Caco-2 (cell line): ENCODE results near the gene FCRLA. TPM values are rescaled to one million over a fixed set of nuclear protein-coding genes. Genes with fewer than 3 reads are reported as not detected.

ENCODE experiments used
- BruUV-seq: library from RNA; stranded (reverse); fragments of 400-500 nt; replicated peaks from 2 replicates; lab custom pipeline; 2021; lab: Mats Ljungman, UMichigan
- CTCF ChIA-PET: fragments of 300-600 bp; sonication (Branson Sonifier 250); formaldehyde crosslinking; loops from one replicate; lab custom pipeline; 2022; ENCODE audit warnings: antibody characterized with exemption; lab: Charles Lee
- POLR2A ChIA-PET: fragments of 300-600 bp; sonication (Branson Sonifier 250); formaldehyde crosslinking; loops from one replicate; lab custom pipeline; 2022; ENCODE audit warnings: antibody characterized with exemption; lab: Charles Lee
- DNase-seq, 2 experiments: peaks; one replicate each; pipeline versions ENCODE4 v3.0.0 to v3.0.0-alpha.2; 2020 to 2022
- H3K27me3 ChIP-seq: replicated peaks from 2 replicates; pipeline ENCODE4 v1.6.0; 2011; ENCODE audit warnings: low read length; ENCODE audit not compliant: control insufficient read depth, insufficient read depth
- H3K36me3 ChIP-seq: 2 replicates; pipeline ENCODE4 v1.5.1; 2011; ENCODE audit warnings: low read length; ENCODE audit not compliant: control insufficient read depth, insufficient read depth
- H3K4me1 ChIP-seq: fragments of 250-450 bp; sonication (Bioruptor Pico); 2 replicates; pipeline ENCODE4 v1.5.1; 2020; ENCODE audit warnings: mild to moderate bottlenecking
- H3K4me3 ChIP-seq: 2 replicates; pipeline ENCODE4 v1.5.1; 2011; ENCODE audit warnings: low read depth, mild to moderate bottlenecking, control low read depth, low read length
- H3K9me3 ChIP-seq: fragments of 250-450 bp; sonication (Bioruptor Pico); 2 replicates; pipeline ENCODE4 v1.5.1; 2020; ENCODE audit warnings: mild to moderate bottlenecking, moderate library complexity
- H3K27ac Mint-ChIP-seq: one replicate; pipeline ENCODE4 v1.8.0; 2022; ENCODE audit warnings: mixed read lengths; ENCODE audit not compliant: unreplicated experiment
- H3K27me3 Mint-ChIP-seq: one replicate; pipeline ENCODE4 v1.8.0; 2022; ENCODE audit warnings: mixed read lengths; ENCODE audit not compliant: insufficient read depth, unreplicated experiment
- H3K36me3 Mint-ChIP-seq: one replicate; pipeline ENCODE4 v1.8.0; 2022; ENCODE audit warnings: mild to moderate bottlenecking, mixed read lengths; ENCODE audit not compliant: insufficient read depth, unreplicated experiment
- H3K4me1 Mint-ChIP-seq: one replicate; pipeline ENCODE4 v1.8.0; 2022; ENCODE audit warnings: low read depth, mixed read lengths; ENCODE audit not compliant: unreplicated experiment
- H3K4me3 Mint-ChIP-seq: one replicate; pipeline ENCODE4 v1.8.0; 2022; ENCODE audit warnings: mild to moderate bottlenecking, moderate library complexity, mixed read lengths; ENCODE audit not compliant: unreplicated experiment
- H3K9me3 Mint-ChIP-seq: one replicate; pipeline ENCODE4 v1.8.0; 2022; ENCODE audit warnings: mixed read lengths; ENCODE audit not compliant: unreplicated experiment
- CTCF ChIP-seq, 2 experiments: fragments of 200-600 bp in 1 of 2; IDR thresholded peaks; 1 replicate in 1 of 2; 2 replicates in 1 of 2; pipeline versions ENCODE4 v1.5.1 to v1.8.0; 2011 to 2022; ENCODE audit warnings: antibody characterized with exemption in 1 of 2, control low read depth in 1 of 2, inconsistent platforms in 1 of 2, low read depth in 1 of 2, low read length in 1 of 2, mild to moderate bottlenecking in 1 of 2, moderate library complexity in 1 of 2; ENCODE audit not compliant: insufficient read depth in 1 of 2, severe bottlenecking in 1 of 2, unreplicated experiment in 1 of 2
- intact Hi-C: fragments of 100-400 bp; cut with micrococcal nuclease; formaldehyde crosslinking; loops from one replicate; pipeline ENCODE4 v1.10.0; 2022; ENCODE audit not compliant: unreplicated experiment
- total RNA-seq: library from RNA; stranded (reverse); gene quantifications from 2 replicates; pipeline ENCODE4 v1.2.3, GENCODE V29; 2022

The FCRLA gene
- total RNA-seq, 1 experiment from 2014 or later = not detected

- no peak for TF ChIP-seq CTCF (IDR thresholded peaks at IDR 0.05; ENCODE audit: insufficient read depth in 1 of 2, low read depth in 1 of 2, low read length in 1 of 2, severe bottlenecking in 1 of 2, unreplicated experiment in 1 of 2)
- Mint-ChIP-seq H3K9me3 (no peaks in the 10 kb centered on the region), H3K27me3 (peaks cover 8% of the 10 kb centered on the region), H3K4me3 (no peak overlapping the region), H3K27ac (no peak overlapping the region), H3K4me1 (no peaks in the 10 kb centered on the region), H3K36me3 (no peaks in the 10 kb centered on the region)
- intact Hi-C loops = loop anchor here (5.0 kb wide), 1 partner anchor 173 kb away; no protein-coding TSS in a partner anchor
- no peak overlapping the region for H3K4me3 ChIP-seq
- no peaks in the 10 kb centered on the region for H3K36me3 ChIP-seq
- no peaks in the 10 kb centered on the region for H3K27me3 ChIP-seq
- BruUV-seq = no TSS peak
- H3K9me3 ChIP-seq = no peaks in the 10 kb centered on the region
- DNase-seq = no peak
- ChIA-PET POLR2A (interaction anchor here (1.6 kb wide), 1 partner anchor 14 kb away, joined by 3 read pairs; no protein-coding TSS in a partner anchor), CTCF (interaction anchor here (1.0 kb wide), 1 partner anchor 14 kb away, joined by 3 read pairs; no protein-coding TSS in a partner anchor)
- H3K4me1 ChIP-seq = no peaks in the 10 kb centered on the region
Measured at GRCh38 chr1:161739865-161740566, 33.0 kb downstream of the FCRLA start.

GRCh38 chr1:161740921-161741320 lies 33.9 kb downstream of the FCRLA start:
- no peaks in the 10 kb centered on the region for H3K9me3 Mint-ChIP-seq
- BruUV-seq = no TSS peak
- no peaks in the 10 kb centered on the region for H3K9me3 ChIP-seq
- H3K4me1 Mint-ChIP-seq = no peaks in the 10 kb centered on the region
- no peaks in the 10 kb centered on the region for H3K27me3 ChIP-seq
- H3K36me3 ChIP-seq = no peaks in the 10 kb centered on the region
- TF ChIP-seq CTCF (IDR thresholded peaks at IDR 0.05; ENCODE audit: insufficient read depth in 1 of 2, low read depth in 1 of 2, low read length in 1 of 2, severe bottlenecking in 1 of 2, unreplicated experiment in 1 of 2) = no peak
- no peak overlapping the region for H3K27ac Mint-ChIP-seq
- H3K4me3 Mint-ChIP-seq = no peak overlapping the region
- H3K4me3 ChIP-seq = no peak overlapping the region
- POLR2A ChIA-PET = interaction anchor here (1.5 to 1.6 kb wide), 2 partner anchors 9 to 14 kb away, joined by 3 to 5 read pairs; partner anchors contain the start of gene DUSP12
- no peaks in the 10 kb centered on the region for H3K36me3 Mint-ChIP-seq
- no peaks in the 10 kb centered on the region for H3K4me1 ChIP-seq
- H3K27me3 Mint-ChIP-seq = peaks cover 6% of the 10 kb centered on the region
- CTCF ChIA-PET = interaction anchor here (0.6 to 1.5 kb wide), 4 partner anchors 8 to 1546 kb away, joined by 3 to 7 read pairs (median 4); partner anchors contain the start of gene DUSP12
- DNase-seq = no peak
- intact Hi-C loops = loop anchor here (1.0 to 5.0 kb wide), 3 partner anchors 94 to 257 kb away; no protein-coding TSS in a partner anchor

- ChIA-PET POLR2A (no interaction called here), CTCF (interaction anchor here (0.7 kb wide), 1 partner anchor 264 kb away, joined by 4 read pairs; no protein-coding TSS in a partner anchor)
- Mint-ChIP-seq H3K4me1 (no peaks in the 10 kb centered on the region), H3K4me3 (no peak overlapping the region), H3K9me3 (no peaks in the 10 kb centered on the region), H3K36me3 (no peaks in the 10 kb centered on the region), H3K27ac (no peak overlapping the region), H3K27me3 (peaks cover 9% of the 10 kb centered on the region)
- Histone ChIP-seq H3K4me3 (no peak overlapping the region), H3K36me3 (no peaks in the 10 kb centered on the region), H3K27me3 (no peaks in the 10 kb centered on the region), H3K4me1 (no peaks in the 10 kb centered on the region), H3K9me3 (no peaks in the 10 kb centered on the region)
- intact Hi-C loops = loop anchor here (5.0 kb wide), 1 partner anchor 176 kb away; no protein-coding TSS in a partner anchor
- TF ChIP-seq CTCF (IDR thresholded peaks at IDR 0.05; ENCODE audit: insufficient read depth in 1 of 2, low read depth in 1 of 2, low read length in 1 of 2, severe bottlenecking in 1 of 2, unreplicated experiment in 1 of 2) = no peak
- DNase-seq = no peak
- BruUV-seq = no TSS peak
Measured at GRCh38 chr1:161743231-161743630, 36.2 kb downstream of the FCRLA start.
